GM18499 (cell line): ENCODE measurements around the gene ZBTB16.

Experiments used
- ATAC-seq: cut with Tn5 transposase; IDR thresholded peaks from one replicate; pipeline ENCODE4 v1.9.1; 2021; ENCODE audit warnings: moderate number of reproducible peaks; ENCODE audit not compliant: insufficient read depth, unreplicated experiment

Gene ZBTB16

GRCh38 chr11:114250993-114251814 is 191.7 kb downstream of the ZBTB16 start:
- no peak for ATAC-seq

DNA sequence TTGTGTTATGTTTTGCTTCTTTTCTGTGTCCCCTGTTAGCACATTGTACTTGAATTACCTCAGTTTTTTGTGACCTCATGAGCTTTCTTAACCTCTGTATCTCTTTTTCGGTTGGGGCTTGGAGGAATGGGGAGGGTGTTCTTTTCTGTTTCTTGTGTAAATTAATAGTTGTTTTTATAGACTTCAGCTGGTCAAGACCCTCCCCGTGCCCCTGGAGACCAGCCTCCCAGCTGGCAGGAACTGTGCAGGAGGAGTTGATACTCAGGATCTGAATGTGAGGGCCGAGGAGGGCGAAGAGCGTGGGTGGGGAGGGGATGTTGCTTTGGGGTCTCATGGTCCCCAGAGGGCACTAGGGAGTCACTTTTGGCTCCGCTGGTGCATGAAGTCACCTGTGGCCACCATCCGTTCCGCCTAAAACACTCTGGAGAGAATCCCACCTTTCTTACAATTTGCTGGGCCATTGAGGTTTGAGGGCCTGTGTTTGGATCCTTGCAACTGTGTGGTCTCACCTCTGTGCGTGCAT is 192.4 kb downstream of the ZBTB16 start:
- no peak for ATAC-seq

- no peak for ATAC-seq
Measured at GRCh38 chr11:114252767-114253166, 193.3 kb downstream of the ZBTB16 start.

GRCh38 chr11:114253771-114254170 is 194.3 kb downstream of the ZBTB16 start:
- no peak for ATAC-seq

- ATAC-seq, result no peak
Measured at GRCh38 chr11:114254571-114255146, 195.1 kb downstream of the ZBTB16 start.

GRCh38 chr11:114255289-114255688 is 195.8 kb downstream of the ZBTB16 start:
- ATAC-seq, result no peak

GRCh38 chr11:114256176-114256966 is 196.9 kb downstream of the ZBTB16 start:
- ATAC-seq, result no peak

GRCh38 chr11:114256967-114257286 is 197.4 kb downstream of the ZBTB16 start:
- ATAC-seq, result no peak

GRCh38 chr11:114257621-114258558 is 198.4 kb downstream of the ZBTB16 start:
- ATAC-seq, result no peak

DNA sequence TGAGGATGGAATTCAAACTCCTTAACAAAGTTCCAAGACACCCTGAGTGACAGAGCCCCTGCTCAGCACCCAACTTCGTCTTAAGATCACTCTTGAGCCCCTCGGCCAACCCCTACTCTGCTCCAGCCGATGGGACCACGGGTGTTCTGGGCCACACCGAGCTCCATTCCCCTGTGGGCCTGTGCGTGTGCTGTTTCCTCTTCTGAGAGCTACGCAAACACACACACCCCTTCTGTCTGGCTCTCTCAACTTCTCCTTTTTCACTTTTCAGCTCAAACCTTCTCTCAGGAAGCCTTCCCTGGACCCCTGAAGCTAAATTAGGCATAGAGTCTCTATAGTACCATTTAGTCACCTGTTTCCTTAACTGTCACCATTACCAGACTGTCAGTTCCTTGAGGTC is 199.2 kb downstream of the ZBTB16 start:
- ATAC-seq, result no peak

DNA sequence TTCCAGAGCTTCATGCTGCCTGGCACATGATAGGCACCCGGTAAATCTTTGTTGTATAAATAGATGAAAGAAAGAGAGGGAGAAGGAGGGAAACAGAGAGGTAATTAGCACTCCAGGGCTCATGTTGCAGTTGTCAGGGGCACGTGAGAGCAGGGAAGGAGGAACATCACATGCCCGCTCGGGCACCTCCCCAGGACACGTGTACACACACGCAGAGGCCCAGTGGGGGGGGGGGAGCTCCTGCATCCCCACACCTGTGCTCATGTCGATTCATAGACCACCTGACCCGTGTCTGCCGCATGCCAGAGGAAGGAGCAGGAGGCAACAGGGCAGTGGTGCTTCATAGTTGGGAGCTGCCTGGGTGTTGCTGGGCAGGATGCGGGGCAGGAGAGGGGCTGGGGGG is 199.6 kb downstream of the ZBTB16 start:
- no peak for ATAC-seq

DNA sequence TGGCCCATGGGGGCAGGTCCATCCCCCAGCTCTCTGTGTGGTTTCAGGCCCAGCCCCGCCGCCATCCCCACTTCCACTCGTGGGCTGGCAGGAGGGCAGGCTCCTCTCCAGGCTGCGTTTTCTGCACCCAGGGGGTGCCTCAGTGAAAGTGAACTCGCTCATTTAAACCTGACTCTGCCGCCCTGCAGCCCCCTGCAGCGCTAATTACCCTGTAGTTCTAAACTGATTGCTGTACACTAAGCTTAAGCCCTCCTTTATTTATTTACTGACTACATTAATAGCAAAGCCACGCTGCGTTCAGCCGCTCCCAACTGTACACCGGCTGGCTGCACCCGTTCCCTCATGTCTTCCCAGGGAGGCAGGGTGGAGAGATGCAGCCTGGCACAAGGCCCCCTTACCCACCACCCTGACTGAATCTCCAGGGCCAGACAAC is 200.1 kb downstream of the ZBTB16 start:
- ATAC-seq, result no peak

DNA sequence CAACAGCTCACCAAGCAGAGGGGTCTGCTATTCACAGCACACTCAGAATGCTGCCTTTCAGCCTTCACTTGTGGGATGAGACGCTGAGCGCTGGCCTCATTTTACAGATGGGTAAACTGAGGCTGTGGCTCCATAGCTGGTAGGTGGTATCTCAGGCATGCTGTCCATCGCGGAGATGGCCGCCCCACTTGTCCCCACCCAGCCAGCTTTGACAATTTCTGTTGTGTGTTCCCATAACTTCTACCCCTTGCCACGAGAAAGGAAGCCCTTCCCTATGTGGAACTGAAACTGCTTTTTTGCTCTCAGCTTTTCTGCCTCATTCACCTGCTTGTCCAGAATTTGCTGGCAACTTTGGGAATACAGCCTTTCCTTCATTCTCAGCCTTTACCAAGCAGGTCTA is 200.6 kb downstream of the ZBTB16 start:
- ATAC-seq, result no peak

DNA sequence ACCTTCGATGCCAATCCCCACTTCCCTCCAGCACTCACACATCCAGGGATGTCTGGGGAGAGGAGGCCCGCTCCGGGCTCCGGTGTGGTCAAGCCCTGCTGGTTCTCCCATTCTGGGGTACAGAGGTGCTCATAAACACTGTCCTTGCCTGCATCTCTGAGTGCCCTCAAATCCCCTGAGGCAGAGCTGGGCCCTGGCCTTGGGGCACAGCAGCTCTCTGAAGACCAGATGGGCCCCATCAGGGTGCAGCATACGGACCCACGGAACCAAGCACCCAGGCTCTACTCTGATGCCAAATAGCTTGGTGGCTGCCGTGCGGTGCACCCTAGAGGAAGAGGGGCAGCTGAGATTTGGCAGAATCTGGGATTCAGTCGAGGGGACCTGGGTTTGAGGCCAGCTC is 201.0 kb downstream of the ZBTB16 start:
- no peak for ATAC-seq

DNA sequence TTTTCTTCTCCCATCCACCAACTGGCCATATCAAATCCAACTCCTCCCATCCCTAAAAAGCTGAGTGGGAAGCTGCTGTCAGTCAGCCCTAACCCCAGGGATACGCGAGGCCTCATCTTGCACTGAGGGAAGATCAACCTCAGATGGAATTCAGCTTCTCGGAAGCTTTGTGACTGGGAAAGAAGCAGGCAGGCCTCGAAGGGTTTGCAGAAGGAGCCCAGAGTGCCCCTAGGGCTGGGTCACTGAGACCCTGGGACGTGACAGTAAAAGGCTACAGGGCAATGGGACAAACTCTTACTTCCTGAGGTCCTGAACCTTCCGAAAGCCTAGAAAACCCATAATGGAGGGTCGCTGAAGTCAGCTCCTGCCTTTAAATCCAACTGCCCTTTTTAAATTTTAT is 202.3 kb downstream of the ZBTB16 start:
- no peak for ATAC-seq

DNA sequence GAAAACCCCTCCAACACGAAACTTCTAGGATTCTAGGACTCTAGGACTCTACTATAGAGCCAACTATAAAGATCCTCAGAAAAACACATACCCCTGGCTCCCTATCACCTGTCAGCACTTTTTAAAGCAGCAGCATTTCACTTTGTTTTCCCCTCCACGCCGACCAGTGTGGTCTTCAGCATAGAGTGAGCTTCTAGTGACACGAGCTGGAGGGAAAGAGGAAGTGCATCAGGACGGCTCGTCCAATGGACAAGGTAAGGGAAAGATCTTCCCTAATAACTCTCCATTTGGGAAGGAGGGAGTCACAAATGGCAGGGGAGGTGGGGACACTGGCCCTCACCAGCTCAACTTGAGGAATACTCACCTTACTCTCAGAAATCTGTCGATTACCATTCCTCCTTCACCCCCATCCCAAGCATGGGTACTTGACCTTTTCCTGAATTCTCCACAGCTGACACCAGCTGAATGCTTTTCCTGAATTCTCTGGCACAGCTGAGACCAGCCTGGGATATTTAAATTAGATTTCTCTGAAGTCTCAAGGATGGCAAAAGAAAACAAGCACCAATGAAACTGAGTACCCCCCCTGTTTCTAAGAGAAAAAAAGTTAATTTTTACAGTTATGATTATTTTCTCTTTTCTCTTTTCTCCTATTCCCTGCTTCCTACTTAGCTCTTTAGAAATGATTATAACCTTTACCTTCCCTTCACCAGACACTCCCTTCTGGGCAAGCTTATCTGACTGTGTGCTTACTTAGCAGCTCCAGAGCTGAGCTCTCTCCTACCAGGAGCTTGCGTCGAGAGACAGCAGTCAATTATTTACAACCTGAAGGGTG is 203.4 kb downstream of the ZBTB16 start:
- no peak for ATAC-seq

- no peak for ATAC-seq
Measured at GRCh38 chr11:114263513-114264170, 204.1 kb downstream of the ZBTB16 start.

DNA sequence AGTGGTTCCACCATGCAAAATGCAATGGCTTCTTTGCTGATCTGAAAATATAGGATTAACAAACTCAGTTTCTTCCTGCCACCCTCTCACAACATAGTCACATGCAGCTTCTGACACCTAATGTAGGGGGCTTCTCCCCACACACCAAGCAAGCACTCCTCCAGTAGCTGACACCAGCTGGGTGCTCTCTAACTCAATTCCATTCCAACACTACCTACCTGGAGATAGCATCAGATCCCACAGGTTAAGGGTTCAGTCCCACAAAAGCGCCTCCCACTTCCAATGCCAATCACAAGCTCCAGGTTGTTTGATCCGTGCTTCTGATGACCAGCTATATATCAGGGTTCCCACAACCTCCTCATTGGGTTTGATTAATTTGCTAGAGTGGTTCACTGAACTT is 204.9 kb downstream of the ZBTB16 start:
- no peak for ATAC-seq
